Endometrium (tissue), 2 donors: ENCODE data around the gene KCNMB4.

Experiments
- FAIRE-seq: peaks from 2 replicates; lab custom pipeline; 2012; peaks lifted over from hg19 to GRCh38; lab: Jason Lieb, UNC
- donor health status: control.
- donor health status: control.

KCNMB4 gene

GRCh38 chr12:70443062-70443673, 77.1 kb downstream of the KCNMB4 start:
- FAIRE-seq: no peak

- FAIRE-seq: no peak
Measured at GRCh38 chr12:70444903-70445302, 78.8 kb downstream of the KCNMB4 start.

GRCh38 chr12:70448371-70448770, 82.3 kb downstream of the KCNMB4 start:
- no peak for FAIRE-seq

- no peak for FAIRE-seq
Measured at GRCh38 chr12:70449074-70449752, 83.1 kb downstream of the KCNMB4 start.

- no peak for FAIRE-seq
Measured at GRCh38 chr12:70449753-70450341, 83.8 kb downstream of the KCNMB4 start.

GRCh38 chr12:70451528-70451927, 85.4 kb downstream of the KCNMB4 start:
- no peak for FAIRE-seq

GRCh38 chr12:70456953-70457352, 90.9 kb downstream of the KCNMB4 start:
- no peak for FAIRE-seq

GRCh38 chr12:70459786-70460185, 93.7 kb downstream of the KCNMB4 start:
- no peak for FAIRE-seq

GRCh38 chr12:70463997-70464396, 97.9 kb downstream of the KCNMB4 start:
- FAIRE-seq: no peak

- no peak for FAIRE-seq
Measured at GRCh38 chr12:70466753-70467152, 100.7 kb downstream of the KCNMB4 start.

GRCh38 chr12:70467476-70467875, 101.4 kb downstream of the KCNMB4 start:
- no peak for FAIRE-seq

GRCh38 chr12:70467918-70468733, 102.0 kb downstream of the KCNMB4 start:
- no peak for FAIRE-seq

- no peak for FAIRE-seq
Measured at GRCh38 chr12:70468741-70469140, 102.7 kb downstream of the KCNMB4 start.

GRCh38 chr12:70469221-70469820, 103.2 kb downstream of the KCNMB4 start:
- FAIRE-seq: no peak

GRCh38 chr12:70482764-70483163, 116.7 kb downstream of the KCNMB4 start:
- no peak for FAIRE-seq
